ENCODE measurements around the gene STARD9. TPM values are rescaled to one million over a fixed set of nuclear protein-coding genes. Genes with fewer than 3 reads are reported as not detected.

Gene STARD9
- total RNA-seq, 2 experiments from 2014 or later, result 2.8 to 4.6 TPM

DNA sequence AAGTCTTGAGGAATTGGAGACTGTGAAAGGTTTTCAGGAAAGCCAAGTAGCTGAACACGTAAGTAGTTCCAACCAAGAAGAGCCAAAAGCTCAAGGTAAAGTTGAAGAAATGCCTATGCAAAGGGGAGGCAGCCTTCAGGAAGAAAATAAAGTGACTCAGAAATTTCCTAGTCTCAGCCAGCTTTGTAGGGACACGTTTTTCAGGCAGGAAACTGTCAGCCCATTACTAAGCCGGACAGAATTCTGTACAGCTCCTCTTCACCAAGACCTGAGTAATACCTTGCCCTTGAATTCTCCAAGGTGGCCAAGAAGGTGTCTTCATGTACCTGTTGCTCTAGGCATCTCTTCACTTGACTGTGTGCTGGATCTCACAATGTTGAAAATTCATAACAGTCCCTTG is 112.9 kb downstream of the STARD9 start:
- Mint-ChIP-seq H3K9me3 (no peaks in the 10 kb centered on the region), H3K27me3 (no peaks in the 10 kb centered on the region), H3K4me1 (ENCODE audit: low read depth) (no peaks in the 10 kb centered on the region), H3K36me3 (ENCODE audit: low read depth) (peaks cover 5% of the 10 kb centered on the region), H3K4me3 (no peak overlapping the region), H3K27ac (no peak overlapping the region)
- intact Hi-C loops (cut with DNase I, micrococcal nuclease), result no loop called here
- no peaks in the 10 kb centered on the region for H3K27me3 ChIP-seq (ENCODE audit: control insufficient read depth in 1 of 2, insufficient read depth in 2 of 2, low read length in 2 of 2)
- ChIA-PET POLR2A (no interaction called here), CTCF (no interaction called here)
- H3K4me1 ChIP-seq (ENCODE audit: insufficient read depth, low read length), result no peaks in the 10 kb centered on the region
- no peak overlapping the region for H3K4me3 ChIP-seq (ENCODE audit: low read length)
- ATAC-seq (ENCODE audit: poor library complexity) (no peak), DNase-seq (no peak)
- H3K36me3 ChIP-seq (ENCODE audit: insufficient read depth, low read length), result no peaks in the 10 kb centered on the region
- TF ChIP-seq, protein P1, sequence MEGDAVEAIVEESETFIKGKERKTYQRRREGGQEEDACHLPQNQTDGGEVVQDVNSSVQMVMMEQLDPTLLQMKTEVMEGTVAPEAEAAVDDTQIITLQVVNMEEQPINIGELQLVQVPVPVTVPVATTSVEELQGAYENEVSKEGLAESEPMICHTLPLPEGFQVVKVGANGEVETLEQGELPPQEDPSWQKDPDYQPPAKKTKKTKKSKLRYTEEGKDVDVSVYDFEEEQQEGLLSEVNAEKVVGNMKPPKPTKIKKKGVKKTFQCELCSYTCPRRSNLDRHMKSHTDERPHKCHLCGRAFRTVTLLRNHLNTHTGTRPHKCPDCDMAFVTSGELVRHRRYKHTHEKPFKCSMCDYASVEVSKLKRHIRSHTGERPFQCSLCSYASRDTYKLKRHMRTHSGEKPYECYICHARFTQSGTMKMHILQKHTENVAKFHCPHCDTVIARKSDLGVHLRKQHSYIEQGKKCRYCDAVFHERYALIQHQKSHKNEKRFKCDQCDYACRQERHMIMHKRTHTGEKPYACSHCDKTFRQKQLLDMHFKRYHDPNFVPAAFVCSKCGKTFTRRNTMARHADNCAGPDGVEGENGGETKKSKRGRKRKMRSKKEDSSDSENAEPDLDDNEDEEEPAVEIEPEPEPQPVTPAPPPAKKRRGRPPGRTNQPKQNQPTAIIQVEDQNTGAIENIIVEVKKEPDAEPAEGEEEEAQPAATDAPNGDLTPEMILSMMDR (IDR thresholded peaks at IDR 0.05), result no peak
- no peaks in the 10 kb centered on the region for H3K9me3 ChIP-seq (ENCODE audit: control insufficient read depth in 1 of 2, insufficient read depth in 1 of 2, low read length in 2 of 2)
- H3K27ac ChIP-seq (ENCODE audit: low read depth in 1 of 2, low read length in 2 of 2), result no peak overlapping the region

DNA sequence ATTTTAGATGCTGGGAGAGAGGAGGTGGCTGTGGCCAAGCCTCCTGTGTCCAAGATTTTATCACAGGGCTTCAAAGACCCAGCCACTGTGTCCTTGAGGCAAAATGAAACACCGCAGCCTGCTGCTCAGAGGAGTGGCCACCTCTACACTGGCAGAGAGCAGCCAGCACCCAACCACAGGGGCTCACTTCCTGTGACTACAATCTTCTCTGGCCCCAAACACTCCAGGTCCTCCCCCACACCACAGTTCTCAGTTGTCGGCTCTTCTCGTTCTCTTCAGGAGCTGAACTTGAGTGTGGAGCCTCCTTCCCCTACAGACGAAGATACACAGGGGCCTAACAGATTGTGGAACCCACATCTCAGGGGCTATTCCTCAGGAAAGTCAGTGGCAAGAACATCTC is 115.9 kb downstream of the STARD9 start:
- Histone ChIP-seq H3K27me3 (ENCODE audit: control insufficient read depth in 1 of 2, insufficient read depth in 2 of 2, low read length in 2 of 2) (no peaks in the 10 kb centered on the region), H3K27ac (ENCODE audit: low read depth in 1 of 2, low read length in 2 of 2) (no peak overlapping the region), H3K9me3 (ENCODE audit: control insufficient read depth in 1 of 2, insufficient read depth in 1 of 2, low read length in 2 of 2) (no peaks in the 10 kb centered on the region), H3K4me3 (ENCODE audit: low read length) (no peak overlapping the region), H3K4me1 (ENCODE audit: insufficient read depth, low read length) (no peaks in the 10 kb centered on the region), H3K36me3 (ENCODE audit: insufficient read depth, low read length) (no peaks in the 10 kb centered on the region)
- DNase-seq, result no peak
- TF ChIP-seq, protein P1 (IDR thresholded peaks at IDR 0.05), result no peak
- Mint-ChIP-seq H3K4me1 (ENCODE audit: low read depth) (no peaks in the 10 kb centered on the region), H3K27me3 (no peaks in the 10 kb centered on the region), H3K27ac (no peak overlapping the region), H3K9me3 (no peaks in the 10 kb centered on the region), H3K4me3 (no peak overlapping the region), H3K36me3 (ENCODE audit: low read depth) (no peaks in the 10 kb centered on the region)
- intact Hi-C loops (cut with DNase I, micrococcal nuclease), result no loop called here
- ChIA-PET POLR2A (no interaction called here), CTCF (no interaction called here)
- no peak for ATAC-seq (ENCODE audit: poor library complexity)

DNA sequence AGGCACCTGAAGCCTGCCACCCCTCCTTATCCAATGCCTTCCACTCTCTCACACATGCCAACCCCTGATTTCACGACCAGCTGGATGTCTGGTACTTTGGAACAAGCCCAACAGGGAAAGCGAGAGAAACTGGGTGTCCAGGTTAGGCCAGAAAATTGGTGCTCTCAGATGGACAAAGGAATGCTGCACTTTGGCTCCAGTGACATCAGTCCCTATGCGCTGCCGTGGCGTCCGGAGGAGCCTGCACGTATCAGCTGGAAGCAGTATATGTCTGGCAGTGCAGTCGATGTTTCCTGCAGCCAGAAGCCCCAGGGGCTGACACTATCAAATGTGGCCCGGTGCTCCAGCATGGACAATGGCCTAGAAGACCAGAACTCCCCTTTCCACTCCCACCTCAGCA is 116.4 kb downstream of the STARD9 start:
- intact Hi-C loops (cut with DNase I, micrococcal nuclease), result no loop called here
- Mint-ChIP-seq H3K4me1 (ENCODE audit: low read depth) (no peaks in the 10 kb centered on the region), H3K4me3 (no peak overlapping the region), H3K9me3 (no peaks in the 10 kb centered on the region), H3K27ac (no peak overlapping the region), H3K27me3 (no peaks in the 10 kb centered on the region), H3K36me3 (ENCODE audit: low read depth) (no peaks in the 10 kb centered on the region)
- POLR2A ChIA-PET, result no interaction called here
- H3K27me3 ChIP-seq (ENCODE audit: control insufficient read depth in 1 of 2, insufficient read depth in 2 of 2, low read length in 2 of 2), result no peaks in the 10 kb centered on the region
- no peak for DNase-seq
- no peaks in the 10 kb centered on the region for H3K36me3 ChIP-seq (ENCODE audit: insufficient read depth, low read length)
- TF ChIP-seq, protein P1 (IDR thresholded peaks at IDR 0.05), result no peak
- CTCF ChIA-PET, result no interaction called here
- H3K4me1 ChIP-seq (ENCODE audit: insufficient read depth, low read length), result no peaks in the 10 kb centered on the region
- H3K27ac ChIP-seq (ENCODE audit: low read depth in 1 of 2, low read length in 2 of 2), result no peak overlapping the region
- H3K9me3 ChIP-seq (ENCODE audit: control insufficient read depth in 1 of 2, insufficient read depth in 1 of 2, low read length in 2 of 2), result no peaks in the 10 kb centered on the region
- ATAC-seq (ENCODE audit: poor library complexity), result no peak
- H3K4me3 ChIP-seq (ENCODE audit: low read length), result no peak overlapping the region

All from CD4-positive, alpha-beta T cell (primary cell).